A549 (cell line): ENCODE data around the gene CCDC134. TPM values are rescaled to one million over a fixed set of nuclear protein-coding genes. Genes with fewer than 3 reads are reported as not detected.

ENCODE experiments used
- ATAC-seq, 2 experiments: fragments of 200-7000 bp in 1 of 2; fragments of >200 bp in 1 of 2; cut with Nextera tagmentation in 1 of 2; cut with Tn5 transposase in 1 of 2; 3 replicates each; pipeline versions ENCODE4 v1.8.0 to v1.9.1; 2018 to 2020; ENCODE audit warnings: mild to moderate bottlenecking in 1 of 2, moderate library complexity in 1 of 2
- CTCF ChIA-PET: fragments of 300-600 bp; sonication (Branson Sonifier 250); formaldehyde crosslinking; extraction: SDS; loops from one replicate; lab custom pipeline; 2021; ENCODE audit warnings: antibody characterized with exemption, inconsistent platforms; lab: Yijun Ruan, JAX
- POLR2A ChIA-PET: fragments of 350-600 bp; formaldehyde crosslinking; extraction: SDS; loops from one replicate; lab custom pipeline; 2021; ENCODE audit warnings: antibody characterized with exemption, inconsistent platforms; lab: Yijun Ruan, JAX
- DNase-seq, 2 experiments: peaks; one replicate each; pipeline versions ENCODE4 v3.0.0 to v3.0.0-alpha.2; 2011 to 2016; ENCODE audit warnings: low read depth in 1 of 2, low spot score in 1 of 2
- FAIRE-seq: peaks from 2 replicates; lab custom pipeline; 2011; peaks lifted over from hg19 to GRCh38; lab: Jason Lieb, UNC
- H3K27ac ChIP-seq, 2 experiments: fragments of >200 bp; sonication (Bioruptor Twin); formaldehyde crosslinking; 3 replicates each; pipeline ENCODE4 v1.5.1; 2016 to 2017
- H3K4me1 ChIP-seq: fragments of >200 bp; sonication (Bioruptor Twin); formaldehyde crosslinking; 3 replicates; pipeline ENCODE4 v1.6.1; 2016
- H3K4me2 ChIP-seq: fragments of >200 bp; sonication (Bioruptor Twin); formaldehyde crosslinking; 3 replicates; pipeline ENCODE4 v1.6.1; 2016
- H3K4me3 ChIP-seq: fragments of >200 bp; sonication (Bioruptor Twin); formaldehyde crosslinking; 3 replicates; pipeline ENCODE4 v1.5.1; 2016
- H3K9me3 ChIP-seq: fragments of >200 bp; sonication (Bioruptor Twin); formaldehyde crosslinking; 3 replicates; pipeline ENCODE4 v1.6.1; 2016
- BCL3 ChIP-seq: fragments of >200 bp; sonication (Bioruptor Twin); formaldehyde crosslinking; IDR thresholded peaks from 3 replicates; pipeline ENCODE4 v1.6.1; 2016
- CBX8 ChIP-seq: fragments of 200-600 bp; sonication (generic); IDR thresholded peaks from 2 replicates; pipeline ENCODE4 v1.6.1; 2016
- CEBPB ChIP-seq, 2 experiments: fragments of >200 bp in 1 of 2; sonication (Bioruptor Twin) in 1 of 2; formaldehyde crosslinking in 1 of 2; IDR thresholded peaks; 2 replicates each; pipeline ENCODE4 v1.6.1; 2012 to 2016
- CHD4 ChIP-seq: fragments of 200-600 bp; sonication (generic); IDR thresholded peaks from 2 replicates; pipeline ENCODE4 v1.6.1; 2016; ENCODE audit warnings: antibody characterized with exemption, mild to moderate bottlenecking, borderline replicate concordance
- CTCF ChIP-seq: fragments of >200 bp; sonication (Bioruptor Twin); formaldehyde crosslinking; IDR thresholded peaks from 3 replicates; pipeline ENCODE4 v1.5.1; 2016
- EP300 ChIP-seq, 2 experiments: fragments of >200 bp; sonication (Bioruptor Twin); formaldehyde crosslinking; IDR thresholded peaks; 2 replicates in 1 of 2; 3 replicates in 1 of 2; pipeline ENCODE4 v1.6.1; 2016 to 2017
- ESRRA ChIP-seq: fragments of 150-350 bp; IDR thresholded peaks from 2 replicates; pipeline ENCODE4 v1.6.1; 2014; ENCODE audit warnings: mild to moderate bottlenecking, low read length, borderline replicate concordance
- FOSB ChIP-seq: fragments of 250-450 bp; sonication (Bioruptor Pico); IDR thresholded peaks from 2 replicates; pipeline ENCODE4 v1.5.0; 2020; ENCODE audit warnings: mild to moderate bottlenecking, moderate library complexity
- GATA3 ChIP-seq: IDR thresholded peaks from 2 replicates; pipeline ENCODE4 v1.6.1; 2012; ENCODE audit warnings: borderline replicate concordance
- HOXB13 ChIP-seq: fragments of 250-450 bp; sonication (Bioruptor Pico); IDR thresholded peaks from 2 replicates; pipeline ENCODE4 v1.5.0; 2020; ENCODE audit warnings: low read depth, mild to moderate bottlenecking, moderate library complexity
- HOXB5 ChIP-seq: fragments of 250-450 bp; sonication (Bioruptor Pico); IDR thresholded peaks from 2 replicates; pipeline ENCODE4 v1.5.0; 2020; ENCODE audit warnings: mild to moderate bottlenecking, moderate library complexity
- JUNB ChIP-seq: fragments of >200 bp; sonication (Bioruptor Twin); formaldehyde crosslinking; IDR thresholded peaks from 2 replicates; pipeline ENCODE4 v1.6.1; 2016
- KDM5A ChIP-seq: fragments of 200-600 bp; sonication (generic); IDR thresholded peaks from 2 replicates; pipeline ENCODE4 v1.6.1; 2016; ENCODE audit warnings: antibody characterized with exemption, mild to moderate bottlenecking
- NR3C1 ChIP-seq: fragments of >200 bp; sonication (Bioruptor Twin); formaldehyde crosslinking; IDR thresholded peaks from 3 replicates; pipeline ENCODE4 v1.6.1; 2017
- PHF8 ChIP-seq: fragments of 200-600 bp; sonication (generic); IDR thresholded peaks from 2 replicates; pipeline ENCODE4 v1.6.1; 2016; ENCODE audit warnings: low read depth, mild to moderate bottlenecking, antibody characterized with exemption, moderate library complexity, borderline replicate concordance
- POLR2A ChIP-seq: IDR thresholded peaks from 2 replicates; pipeline ENCODE4 v1.6.1; 2012; ENCODE audit warnings: mild to moderate bottlenecking, low read length
- RAD21 ChIP-seq, 2 experiments: fragments of >200 bp in 1 of 2; sonication (Bioruptor Twin) in 1 of 2; formaldehyde crosslinking in 1 of 2; IDR thresholded peaks in 1 of 2; conservative IDR thresholded peaks in 1 of 2; 2 replicates in 1 of 2; 3 replicates in 1 of 2; pipeline ENCODE4 v1.6.1; 2012 to 2018; ENCODE audit warnings: inconsistent platforms in 1 of 2
- RARB ChIP-seq: fragments of 250-450 bp; sonication (Bioruptor Pico); IDR thresholded peaks from 2 replicates; pipeline ENCODE4 v1.8.0; 2021; ENCODE audit warnings: mild to moderate bottlenecking, moderate library complexity
- SREBF2 ChIP-seq: fragments of 450-650 bp; IDR thresholded peaks from 2 replicates; pipeline ENCODE4 v1.6.1; 2014; ENCODE audit warnings: mild to moderate bottlenecking, moderate library complexity
- TP53 ChIP-seq: fragments of 250-450 bp; sonication (Bioruptor Pico); IDR thresholded peaks from 2 replicates; pipeline ENCODE4 v1.5.0; 2021; ENCODE audit warnings: mild to moderate bottlenecking, moderate library complexity
- ZC3H11A ChIP-seq: fragments of 450-650 bp; IDR thresholded peaks from 2 replicates; pipeline ENCODE4 v1.6.1; 2014; ENCODE audit warnings: antibody characterized with exemption, mild to moderate bottlenecking
- ZFP36 ChIP-seq: fragments of 450-650 bp; IDR thresholded peaks from 2 replicates; pipeline ENCODE4 v1.6.1; 2014; ENCODE audit warnings: borderline replicate concordance; ENCODE audit not compliant: partially characterized antibody
- ZNF302 ChIP-seq: fragments of 250-450 bp; sonication (Bioruptor Pico); IDR thresholded peaks from 2 replicates; pipeline ENCODE4 v1.9.0; 2021; ENCODE audit warnings: inconsistent platforms, mild to moderate bottlenecking, moderate library complexity
- WGBS: methylation state at CpG from one replicate; pipeline ENCODE4 v1.1.6; 2017; ENCODE audit errors: missing lambda C conversion rate; 5-methylcytosine and 5-hydroxymethylcytosine counted together
- polyA plus RNA-seq, 4 experiments: library from polyadenylated mRNA; depleted of rRNA in 3 of 4; stranded (reverse); fragments of >200 nt; fragmentation: RNase III in 1 of 4; extraction: RNeasy Plus Mini Kit Qiagen cat#74134 plus additional on column Dnase treatment in 1 of 4; gene quantifications; 2 replicates in 3 of 4; 3 replicates in 1 of 4; pipeline ENCODE4 v1.2.3, GENCODE V29; 2011 to 2017
- TF ChIP-seq, protein P1 (sequence below): fragments of 250-450 bp; sonication (Bioruptor Pico); IDR thresholded peaks from 2 replicates; pipeline ENCODE4 v1.5.0; 2020; ENCODE audit warnings: low read depth, mild to moderate bottlenecking, moderate library complexity

Gene CCDC134
- polyA plus RNA-seq, 2 of the 4 experiments (the other 2 are of a cell fraction) = 2.5 to 4.5 TPM

GRCh38 chr22:41825376-41825775, 24.9 kb downstream of the CCDC134 start:
- TF ChIP-seq CHD4 = no peak
- TF ChIP-seq GATA3 = no peak
- TF ChIP-seq CEBPB (IDR thresholded peaks at IDR 0.05) = no peak
- TF ChIP-seq SREBF2 = no peak
- no peak for TF ChIP-seq CTCF
- no peak for TF ChIP-seq EP300 (IDR thresholded peaks at IDR 0.05)
- no peak for TF ChIP-seq RARB (CRISPR knock-in tag)
- TF ChIP-seq KDM5A = no peak
- no peak for TF ChIP-seq NR3C1
- no peak for TF ChIP-seq HOXB13
- TF ChIP-seq ZFP36 = no peak
- CTCF ChIA-PET = interaction anchor here (0.8 to 1.5 kb wide), 3 partner anchors 10 to 128 kb away, joined by 3 to 6 read pairs (median 4); no protein-coding TSS in a partner anchor
- DNase-seq (no peak), FAIRE-seq (no peak), ATAC-seq (no peak)
- WGBS = 88% methylated on average over 7 of the region's 7 CpGs
- Histone ChIP-seq H3K4me2 (no peak overlapping the region), H3K9me3 (no peaks in the 10 kb centered on the region), H3K27ac (no peak overlapping the region), H3K4me3 (no peak overlapping the region), H3K4me1 (peaks cover 10% of the 10 kb centered on the region)
- POLR2A ChIA-PET = no interaction called here

DNA sequence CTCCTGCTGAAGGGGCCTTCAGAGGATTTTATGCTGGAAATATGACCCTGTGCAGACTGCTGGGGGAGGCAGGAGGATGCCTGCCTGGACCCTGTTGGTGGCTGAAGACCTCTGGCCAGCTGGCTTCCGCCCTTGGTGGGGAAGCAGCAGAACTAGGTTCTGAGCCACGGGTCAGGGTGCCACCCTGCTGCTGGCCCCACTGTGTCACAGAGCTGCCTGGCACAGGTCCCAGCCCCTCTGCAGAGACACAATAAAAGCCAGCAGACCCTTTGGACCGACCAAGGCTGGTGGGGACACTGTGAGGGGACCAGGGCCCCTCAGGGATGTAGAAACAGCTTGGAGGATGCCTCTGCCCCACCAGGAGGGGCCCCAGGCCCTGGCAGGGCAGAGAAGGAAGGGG, 25.5 kb downstream of the CCDC134 start:
- CTCF ChIA-PET = interaction anchor here (0.9 to 3.1 kb wide), 3 partner anchors 31 to 129 kb away, joined by 4 to 12 read pairs (median 6); no protein-coding TSS in a partner anchor
- no peak for ATAC-seq
- Histone ChIP-seq H3K4me2 (no peak overlapping the region), H3K9me3 (no peaks in the 10 kb centered on the region), H3K4me1 (peaks cover 10% of the 10 kb centered on the region), H3K27ac (no peak overlapping the region), H3K4me3 (no peak overlapping the region)
- TF ChIP-seq BCL3 (no peak), POLR2A (no peak), JUNB (no peak), PHF8 (no peak), ESRRA (no peak), ZC3H11A (no peak), RAD21 (conservative IDR thresholded peaks at IDR 0.05 in 1 of 2, IDR thresholded peaks at IDR 0.05 in 1 of 2) (no peak), FOSB (CRISPR knock-in tag) (no peak), CBX8 (no peak), KDM5A (no peak), HOXB5 (CRISPR knock-in tag) (no peak), TP53 (no peak), ZNF302 (CRISPR knock-in tag) (no peak)
- TF ChIP-seq, protein P1, sequence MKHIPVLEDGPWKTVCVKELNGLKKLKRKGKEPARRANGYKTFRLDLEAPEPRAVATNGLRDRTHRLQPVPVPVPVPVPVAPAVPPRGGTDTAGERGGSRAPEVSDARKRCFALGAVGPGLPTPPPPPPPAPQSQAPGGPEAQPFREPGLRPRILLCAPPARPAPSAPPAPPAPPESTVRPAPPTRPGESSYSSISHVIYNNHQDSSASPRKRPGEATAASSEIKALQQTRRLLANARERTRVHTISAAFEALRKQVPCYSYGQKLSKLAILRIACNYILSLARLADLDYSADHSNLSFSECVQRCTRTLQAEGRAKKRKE (CRISPR knock-in tag) = no peak
- WGBS = no CpG with 5 or more reads among the region's 3 CpGs
- no peak for DNase-seq
- no peak for FAIRE-seq
- POLR2A ChIA-PET = no interaction called here
